HG02763 (cell line): ENCODE measurements around the gene CHST12.
"Not testable (repeated sequence)": the region's sequence is repeated elsewhere in the genome, so short reads cannot be mapped to it uniquely, and the experiment has no call there.

Experiments
- ATAC-seq: cut with Tn5 transposase; IDR thresholded peaks from one replicate; pipeline ENCODE4 v1.9.1; 2021; ENCODE audit warnings: mild to moderate bottlenecking, moderate library complexity; ENCODE audit not compliant: unreplicated experiment

CHST12 gene

GRCh38 chr7:2453849-2454248 lies 50.4 kb downstream of the CHST12 start:
- not testable (repeated sequence) for ATAC-seq

- no peak for ATAC-seq
Measured at GRCh38 chr7:2459674-2460073, 56.3 kb downstream of the CHST12 start.

GRCh38 chr7:2460188-2460587 lies 56.8 kb downstream of the CHST12 start:
- ATAC-seq, result no peak

- no peak for ATAC-seq
Measured at GRCh38 chr7:2460641-2461040, 57.2 kb downstream of the CHST12 start.

- ATAC-seq, result no peak
Measured at GRCh38 chr7:2461268-2462026, 58.0 kb downstream of the CHST12 start.

GRCh38 chr7:2462731-2463130 lies 59.3 kb downstream of the CHST12 start:
- ATAC-seq, result no peak

- ATAC-seq, result no peak
Measured at GRCh38 chr7:2465928-2466327, 62.5 kb downstream of the CHST12 start.

GRCh38 chr7:2466675-2467074 lies 63.3 kb downstream of the CHST12 start:
- ATAC-seq, result no peak

GRCh38 chr7:2468227-2468626 lies 64.8 kb downstream of the CHST12 start:
- no peak for ATAC-seq

- ATAC-seq, result not testable (repeated sequence)
Measured at GRCh38 chr7:2469460-2470203, 66.2 kb downstream of the CHST12 start.

- ATAC-seq, result no peak
Measured at GRCh38 chr7:2470204-2471021, 67.0 kb downstream of the CHST12 start.

GRCh38 chr7:2471022-2471329 lies 67.6 kb downstream of the CHST12 start:
- ATAC-seq, result no peak

GRCh38 chr7:2471396-2471795 lies 68.0 kb downstream of the CHST12 start:
- no peak for ATAC-seq

GRCh38 chr7:2472739-2473138 lies 69.3 kb downstream of the CHST12 start:
- ATAC-seq, result no peak

GRCh38 chr7:2473496-2474180 lies 70.2 kb downstream of the CHST12 start:
- no peak for ATAC-seq

- no peak for ATAC-seq
Measured at GRCh38 chr7:2474224-2474623, 70.8 kb downstream of the CHST12 start.

GRCh38 chr7:2474813-2475677 lies 71.6 kb downstream of the CHST12 start:
- ATAC-seq, result no peak

- ATAC-seq, result no peak
Measured at GRCh38 chr7:2475678-2476015, 72.2 kb downstream of the CHST12 start.

- ATAC-seq, result no peak
Measured at GRCh38 chr7:2476298-2476697, 72.9 kb downstream of the CHST12 start, which contains the start of gene GRIFIN. GRIFIN (minus strand) TSS chr7:2476398; CDS start chr7:2476383, 15 bp downstream.

- ATAC-seq, result no peak
Measured at GRCh38 chr7:2476776-2477446, 73.5 kb downstream of the CHST12 start.
